SKM-1 treated with dmso at 0.1 percent for 144 hours (cell line): ENCODE data around the gene TNFSF8.

ENCODE experiments used
- DNase-seq: peaks from one replicate; lab custom pipeline; 2025; ENCODE audit not compliant: unreplicated experiment; lab: John Stamatoyannopoulos, UW

TNFSF8 gene

DNA sequence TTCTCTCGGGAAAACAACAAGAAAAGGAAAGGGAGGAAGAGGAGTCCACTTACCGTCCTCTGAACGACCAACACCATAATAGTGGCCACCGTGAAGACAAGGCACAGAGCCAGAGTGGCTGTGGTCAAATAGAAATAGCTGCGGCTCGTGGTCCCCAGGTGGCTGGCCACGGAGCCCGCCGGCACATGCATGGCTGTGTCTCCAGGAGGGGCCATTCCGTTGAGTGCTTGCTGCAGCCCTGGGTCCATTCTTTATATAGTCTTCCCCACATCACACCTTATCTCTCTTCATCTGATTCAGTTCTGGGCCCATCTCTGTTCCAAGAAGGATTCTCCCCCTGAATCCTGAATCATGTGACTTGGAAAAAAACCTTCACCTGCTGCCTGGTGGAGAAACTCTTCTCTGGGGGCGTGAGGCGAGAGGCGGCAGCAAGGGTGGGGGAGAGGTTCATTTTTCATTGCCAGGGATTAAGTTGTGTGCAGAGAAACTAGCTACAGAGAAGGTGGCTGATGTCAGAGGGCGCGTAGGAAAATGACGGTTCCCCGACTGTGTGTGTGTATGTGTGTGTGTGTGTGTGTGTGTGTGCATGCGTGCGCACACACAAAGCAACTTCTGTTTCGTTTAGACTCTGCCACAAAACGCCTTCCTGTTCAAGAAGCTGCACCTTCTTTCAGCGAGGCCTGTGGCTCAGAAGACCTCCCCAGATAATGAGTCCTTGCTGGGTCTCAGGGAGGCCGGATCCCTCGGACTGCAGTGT lies at the start of gene TNFSF8:
Gene TNFSF8 (minus strand): TSS at position 536 of the 757 bp plus-strand sequence. CDS start 288 bp downstream, at position 248.
- DNase-seq, result no peak

DNA sequence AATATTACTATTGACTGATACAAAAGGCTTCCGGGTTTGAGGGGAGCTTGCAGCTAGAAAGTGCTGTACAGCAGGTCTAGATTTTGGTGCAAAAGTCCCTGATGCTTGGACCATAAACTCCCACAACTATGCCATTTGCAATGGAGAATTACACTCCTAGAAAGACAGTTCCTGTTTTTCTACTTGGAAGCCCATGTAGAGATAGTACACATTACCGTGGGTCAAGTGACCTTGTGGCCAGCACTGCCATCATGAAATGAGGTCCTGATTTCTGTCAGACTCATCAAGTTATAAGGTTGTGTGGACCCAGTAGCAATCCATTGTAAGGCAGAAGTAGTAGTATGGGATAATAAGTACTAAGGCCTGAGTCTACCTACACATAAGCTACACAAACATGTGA lies 42.8 kb upstream of the TNFSF8 start:
- no peak for DNase-seq

DNA sequence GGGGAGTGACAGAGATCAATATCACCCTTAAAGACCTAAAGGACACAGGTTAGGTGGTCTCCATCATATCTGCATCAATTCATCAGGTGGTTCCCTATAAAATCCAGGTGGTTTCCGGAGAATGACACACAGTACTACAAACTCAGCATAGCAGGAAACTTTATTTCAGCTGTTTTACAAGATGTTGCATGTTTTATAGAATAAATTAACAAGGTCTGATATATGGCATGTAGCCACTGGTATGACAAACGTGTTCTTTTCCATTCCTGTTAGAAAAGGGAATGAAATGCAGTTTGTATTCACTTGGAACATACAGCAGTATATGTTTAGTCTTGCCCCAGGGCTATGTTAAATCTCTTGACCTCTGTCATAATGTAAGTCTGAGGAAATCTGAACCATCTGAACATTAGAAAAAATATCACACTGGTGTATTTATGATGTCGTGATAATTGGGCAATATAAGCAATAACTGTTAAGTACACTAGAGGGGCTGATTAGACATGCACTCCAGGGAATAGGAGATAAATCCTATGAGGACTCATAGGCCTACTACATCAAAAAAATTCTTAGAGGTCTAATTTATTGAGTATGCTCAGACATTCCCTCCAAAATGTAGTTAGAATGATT lies 42.2 kb upstream of the TNFSF8 start:
- DNase-seq, result no peak

GRCh38 chr9:114969269-114969668 lies 38.9 kb upstream of the TNFSF8 start:
- DNase-seq, result no peak

GRCh38 chr9:114968671-114969070 lies 38.3 kb upstream of the TNFSF8 start:
- DNase-seq, result no peak

- no peak for DNase-seq
Measured at GRCh38 chr9:114965564-114965963, 35.2 kb upstream of the TNFSF8 start.

GRCh38 chr9:114962809-114963208 lies 32.4 kb upstream of the TNFSF8 start:
- DNase-seq, result no peak

DNA sequence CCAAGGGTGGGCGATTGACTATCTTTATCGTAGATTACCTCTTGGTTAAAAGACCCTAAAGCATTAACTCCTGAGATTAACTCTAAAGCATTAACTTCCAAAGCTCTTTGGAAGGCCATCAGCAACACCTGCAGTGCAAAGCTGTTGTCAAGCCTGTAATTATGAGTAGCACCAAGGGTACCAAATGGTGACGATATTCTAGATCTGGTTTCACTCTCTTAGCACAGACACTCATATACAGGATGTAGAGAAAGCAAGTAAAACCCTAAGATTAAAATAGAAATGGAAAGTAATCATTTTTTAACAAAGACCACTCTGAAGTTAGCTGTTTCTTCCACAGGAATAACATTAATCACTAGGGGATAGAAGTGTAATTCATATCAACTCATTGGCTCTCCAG lies 29.9 kb upstream of the TNFSF8 start:
- no peak for DNase-seq

- no peak for DNase-seq
Measured at GRCh38 chr9:114958844-114959235, 28.4 kb upstream of the TNFSF8 start.

- DNase-seq, result peak; percentile 59
Measured at GRCh38 chr9:114958021-114958843, 27.8 kb upstream of the TNFSF8 start.

- no peak for DNase-seq
Measured at GRCh38 chr9:114957558-114957957, 27.2 kb upstream of the TNFSF8 start.

DNA sequence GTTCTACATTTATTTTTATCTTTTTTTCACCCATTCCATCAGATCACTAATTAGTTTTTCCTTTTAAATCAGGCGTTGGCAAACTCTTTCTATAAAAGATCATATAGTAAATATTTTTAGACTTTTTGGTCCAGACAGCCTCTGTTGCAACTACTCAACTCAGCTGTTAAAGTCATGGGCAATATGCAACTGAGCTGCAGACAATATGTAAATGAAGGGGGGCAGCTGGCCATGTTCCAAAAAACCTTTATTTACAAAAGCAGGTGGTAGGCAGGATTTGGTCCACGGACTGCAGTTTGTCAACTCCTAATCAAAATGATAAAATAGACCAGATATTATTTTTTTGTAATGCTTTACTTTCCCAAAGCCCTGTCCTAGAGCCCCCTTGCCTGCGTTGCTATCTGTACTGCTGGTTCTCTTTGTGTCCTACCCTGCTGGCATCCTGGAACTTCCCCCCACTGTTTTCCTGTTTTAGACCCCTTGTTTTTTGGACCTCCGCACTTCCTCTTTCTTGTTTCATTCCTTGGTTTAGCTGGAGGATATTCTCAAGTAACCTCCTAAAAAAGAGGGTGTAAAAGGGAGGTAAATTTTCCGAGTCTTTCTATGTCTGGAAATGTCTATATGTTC lies 24.7 kb upstream of the TNFSF8 start:
- DNase-seq, result no peak

GRCh38 chr9:114953959-114954358 lies 23.6 kb upstream of the TNFSF8 start:
- DNase-seq, result peak; percentile 29

DNA sequence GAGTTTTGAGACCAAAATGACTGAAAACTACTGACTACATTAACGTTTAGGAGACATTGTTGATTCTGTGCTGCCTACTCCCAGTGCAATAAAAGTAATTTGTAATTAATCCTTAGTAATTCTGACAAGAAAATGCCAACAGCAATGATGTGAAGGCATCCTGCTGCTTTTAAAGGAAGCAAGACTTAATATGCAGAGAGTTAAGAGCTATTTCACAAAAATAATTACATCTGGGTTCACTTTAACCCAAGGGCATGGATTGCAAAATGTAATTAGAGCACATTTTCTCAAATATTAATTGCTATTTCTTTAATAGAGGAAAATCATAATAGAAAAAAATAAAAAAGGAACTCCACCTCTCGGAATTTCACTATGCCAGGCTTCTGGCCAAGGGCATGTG lies 22.7 kb upstream of the TNFSF8 start:
- no peak for DNase-seq

DNA sequence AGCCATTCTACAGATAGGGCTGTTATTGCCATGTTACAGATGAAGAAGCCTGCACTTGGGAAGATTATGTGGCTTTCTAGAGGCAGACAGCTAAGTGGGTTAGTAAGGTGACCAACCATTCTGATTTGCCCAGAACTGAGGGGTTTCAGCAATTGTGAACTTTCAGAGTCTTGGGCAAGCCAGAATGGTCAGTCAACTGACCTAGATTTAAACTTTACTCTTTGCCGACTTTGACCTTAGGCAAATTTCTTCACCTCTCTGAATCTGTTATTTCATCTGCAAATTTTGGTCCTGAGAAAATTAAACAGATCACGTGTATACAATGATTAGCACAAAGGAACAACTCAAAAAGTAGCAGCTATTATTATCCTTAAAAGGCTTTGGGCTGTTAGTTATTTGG lies 20.4 kb upstream of the TNFSF8 start:
- DNase-seq, result no peak

DNA sequence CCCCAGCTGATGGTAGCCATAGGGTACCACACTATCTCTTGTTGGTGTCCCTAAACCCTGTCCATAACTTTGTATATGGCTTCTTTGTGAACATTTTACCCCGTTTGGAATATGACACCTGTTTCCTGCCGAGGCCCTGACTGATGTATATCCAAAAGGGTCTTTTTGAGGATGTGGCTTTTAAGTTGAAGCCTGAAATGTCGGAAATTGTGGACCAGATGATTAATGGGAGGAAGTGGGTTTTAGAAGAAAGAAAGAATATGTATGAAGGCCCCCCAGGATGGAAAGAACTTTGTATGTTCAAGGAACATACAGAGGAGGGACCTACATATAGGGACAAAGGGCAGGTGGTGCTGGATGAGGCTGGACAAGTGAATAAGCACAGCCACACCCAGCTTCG lies 16.7 kb upstream of the TNFSF8 start:
- DNase-seq, result no peak

- DNase-seq, result no peak
Measured at GRCh38 chr9:114945616-114946412, 15.4 kb upstream of the TNFSF8 start.

DNA sequence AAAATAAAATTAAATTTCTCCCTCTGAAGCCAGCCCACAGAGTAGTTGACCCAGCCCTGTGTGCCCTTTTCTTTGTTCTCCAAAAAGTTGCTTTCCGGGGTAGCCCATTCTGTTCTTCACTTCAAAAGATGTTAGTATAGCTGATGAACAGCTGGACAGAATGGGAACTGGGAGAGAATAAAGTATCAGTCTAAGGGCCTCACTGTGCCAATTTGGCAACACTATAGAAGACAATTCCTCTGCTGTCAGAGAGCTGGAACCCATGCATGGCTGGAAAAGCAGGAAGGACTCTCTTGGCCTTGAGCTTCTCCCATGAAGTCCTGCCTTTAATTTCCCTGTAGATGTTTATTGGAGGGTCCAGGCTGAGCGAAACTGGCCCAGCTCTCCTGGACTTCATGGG lies 11.0 kb upstream of the TNFSF8 start:
- DNase-seq, result no peak

- no peak for DNase-seq
Measured at GRCh38 chr9:114938687-114939575, 8.5 kb upstream of the TNFSF8 start.

GRCh38 chr9:114937516-114937915 lies 7.1 kb upstream of the TNFSF8 start:
- no peak for DNase-seq
